ENCODE measurements around the gene KLK15. TPM values are rescaled to one million over a fixed set of nuclear protein-coding genes. Genes with fewer than 3 reads are reported as not detected.

KLK15 gene
- total and polyA plus RNA-seq, 2 experiments from 2014 or later = not detected

DNA sequence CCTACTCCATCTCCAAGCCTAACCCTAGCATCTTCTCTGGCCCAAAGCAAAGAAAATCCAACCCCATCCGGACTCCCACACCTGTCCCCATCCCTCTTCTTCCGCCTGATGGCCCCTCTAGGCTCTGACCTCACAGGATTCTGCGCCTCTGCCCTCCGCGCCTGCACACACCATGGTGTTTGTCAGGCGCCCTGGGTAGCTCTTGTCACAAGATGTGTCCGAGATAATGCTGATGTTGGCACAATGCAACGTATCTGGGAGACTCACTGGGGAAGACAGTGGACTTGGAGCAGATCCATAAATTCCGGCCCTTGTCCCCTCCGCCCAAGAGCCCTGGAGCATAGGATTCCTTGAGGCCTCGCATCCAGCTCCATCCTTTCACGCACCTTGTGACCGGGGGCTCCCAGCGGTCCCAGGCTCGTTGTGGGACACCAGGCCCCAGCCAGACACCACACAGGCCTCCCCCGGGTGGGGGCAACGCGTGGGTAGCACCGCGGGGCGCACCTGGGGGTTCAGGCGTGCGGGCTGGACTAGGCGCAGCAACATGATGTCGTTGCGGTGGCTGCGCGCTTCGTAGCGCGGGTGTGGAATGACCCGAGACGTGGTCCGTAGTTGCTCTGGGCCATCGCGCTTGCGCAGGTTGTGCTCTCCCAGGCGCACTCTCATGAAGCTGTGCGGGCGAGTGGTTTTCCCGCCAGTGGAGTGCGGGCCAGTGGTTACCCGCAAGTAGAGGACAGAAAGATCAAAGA lies 6.7 kb downstream of the KLK15 start:
- no peak for DNase-seq (ENCODE audit: low read depth in 1 of 2, low spot score in 1 of 2)
- H3K4me3 ChIP-seq = no peak overlapping the region
- TF ChIP-seq CTCF (IDR thresholded peaks at IDR 0.05; ENCODE audit: low read depth, low read length) = no peak
- no peaks in the 10 kb centered on the region for H3K4me1 ChIP-seq (ENCODE audit: low read depth)
- no peak overlapping the region for H3K27ac ChIP-seq
- H3K9me3 ChIP-seq (ENCODE audit: low read depth) = no peaks in the 10 kb centered on the region
- peaks cover 43% of the 10 kb centered on the region for H3K27me3 ChIP-seq
- H3K36me3 ChIP-seq = no peaks in the 10 kb centered on the region

GRCh38 chr19:50823389-50824042 lies 9.9 kb downstream of the KLK15 start, which contains the start of gene KLK1:
Gene KLK1 (minus strand): TSS chr19:50823787. CDS start chr19:50823748, 39 bp downstream.
- no peak for TF ChIP-seq CTCF (IDR thresholded peaks at IDR 0.05; ENCODE audit: low read depth, low read length)
- Histone ChIP-seq H3K27ac (no peak within 1 kb of the TSS), H3K27me3 (peaks cover 74% of the 10 kb centered on the region), H3K4me3 (no peak within 1 kb of the TSS), H3K36me3 (no peaks in the 10 kb centered on the region), H3K4me1 (ENCODE audit: low read depth) (no peaks in the 10 kb centered on the region), H3K9me3 (ENCODE audit: low read depth) (no peaks in the 10 kb centered on the region)
- no peak for DNase-seq (ENCODE audit: low read depth in 1 of 2, low spot score in 1 of 2)

GRCh38 chr19:50822661-50823208 lies 10.6 kb downstream of the KLK15 start:
- DNase-seq (ENCODE audit: low read depth in 1 of 2, low spot score in 1 of 2) = no peak
- H3K36me3 ChIP-seq = no peaks in the 10 kb centered on the region

GRCh38 chr19:50821622-50822021 lies 11.8 kb downstream of the KLK15 start:
- peaks cover 84% of the 10 kb centered on the region for H3K27me3 ChIP-seq

More at GRCh38 chr19:50822661-50823208, 10.6 kb downstream of the KLK15 start:
- TF ChIP-seq CTCF (IDR thresholded peaks at IDR 0.05; ENCODE audit: low read depth, low read length) = no peak
- no peaks in the 10 kb centered on the region for H3K9me3 ChIP-seq (ENCODE audit: low read depth)
- H3K4me3 ChIP-seq = no peak overlapping the region
- peaks cover 76% of the 10 kb centered on the region for H3K27me3 ChIP-seq
- no peaks in the 10 kb centered on the region for H3K4me1 ChIP-seq (ENCODE audit: low read depth)
- H3K27ac ChIP-seq = no peak overlapping the region

DNA sequence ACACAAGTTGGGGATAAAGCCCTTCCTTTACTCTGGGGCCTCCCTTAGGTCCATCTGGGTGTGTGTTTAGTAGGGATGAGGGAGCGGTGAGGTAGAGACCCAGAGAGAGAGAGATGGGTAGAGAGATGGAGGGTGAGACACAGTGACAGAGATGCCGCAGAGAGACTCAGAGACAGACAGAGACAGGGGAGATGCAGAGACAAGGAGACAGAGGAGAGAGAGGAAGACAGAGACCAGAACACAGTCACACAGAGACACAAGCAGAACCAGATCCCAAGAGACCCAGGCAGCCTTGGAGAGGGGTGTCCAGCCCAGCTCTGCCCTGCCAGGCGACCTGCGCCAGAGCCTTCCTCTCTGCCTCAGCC lies 12.1 kb downstream of the KLK15 start:
- Histone ChIP-seq H3K9me3 (ENCODE audit: low read depth) (no peaks in the 10 kb centered on the region), H3K27me3 (peaks cover 81% of the 10 kb centered on the region), H3K4me3 (no peak overlapping the region)

More at GRCh38 chr19:50821622-50822021, 11.8 kb downstream of the KLK15 start:
- H3K4me3 ChIP-seq = no peak overlapping the region
- no peaks in the 10 kb centered on the region for H3K36me3 ChIP-seq
- H3K9me3 ChIP-seq (ENCODE audit: low read depth) = no peaks in the 10 kb centered on the region
- H3K4me1 ChIP-seq (ENCODE audit: low read depth) = no peaks in the 10 kb centered on the region
- no peak for TF ChIP-seq CTCF (IDR thresholded peaks at IDR 0.05; ENCODE audit: low read depth, low read length)
- H3K27ac ChIP-seq = no peak overlapping the region
- no peak for DNase-seq (ENCODE audit: low read depth in 1 of 2, low spot score in 1 of 2)

More for the DNA sequence above, 12.1 kb downstream of the KLK15 start:
- no peak overlapping the region for H3K27ac ChIP-seq
- no peak for TF ChIP-seq CTCF (IDR thresholded peaks at IDR 0.05; ENCODE audit: low read depth, low read length)
- no peaks in the 10 kb centered on the region for H3K36me3 ChIP-seq
- H3K4me1 ChIP-seq (ENCODE audit: low read depth) = no peaks in the 10 kb centered on the region
- no peak for DNase-seq (ENCODE audit: low read depth in 1 of 2, low spot score in 1 of 2)
